ENCODE data around the gene FARP2.

DNA sequence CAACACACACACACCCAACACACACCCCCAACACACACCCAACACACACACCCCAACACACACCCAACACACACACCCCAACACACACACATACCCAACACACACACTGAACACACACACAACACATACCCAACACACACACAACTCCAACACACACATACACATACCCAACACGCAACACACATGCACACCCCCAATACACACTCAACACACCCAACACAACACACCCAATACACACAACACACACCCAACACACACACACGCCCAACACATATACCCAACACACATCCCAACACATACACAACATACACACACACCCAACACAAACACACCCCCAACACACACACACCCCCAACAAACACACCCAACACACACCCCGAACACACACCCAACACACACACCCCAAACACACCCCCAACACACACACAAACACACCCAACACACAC, 160.5 kb downstream of the FARP2 start:
- TF ChIP-seq, protein P1, sequence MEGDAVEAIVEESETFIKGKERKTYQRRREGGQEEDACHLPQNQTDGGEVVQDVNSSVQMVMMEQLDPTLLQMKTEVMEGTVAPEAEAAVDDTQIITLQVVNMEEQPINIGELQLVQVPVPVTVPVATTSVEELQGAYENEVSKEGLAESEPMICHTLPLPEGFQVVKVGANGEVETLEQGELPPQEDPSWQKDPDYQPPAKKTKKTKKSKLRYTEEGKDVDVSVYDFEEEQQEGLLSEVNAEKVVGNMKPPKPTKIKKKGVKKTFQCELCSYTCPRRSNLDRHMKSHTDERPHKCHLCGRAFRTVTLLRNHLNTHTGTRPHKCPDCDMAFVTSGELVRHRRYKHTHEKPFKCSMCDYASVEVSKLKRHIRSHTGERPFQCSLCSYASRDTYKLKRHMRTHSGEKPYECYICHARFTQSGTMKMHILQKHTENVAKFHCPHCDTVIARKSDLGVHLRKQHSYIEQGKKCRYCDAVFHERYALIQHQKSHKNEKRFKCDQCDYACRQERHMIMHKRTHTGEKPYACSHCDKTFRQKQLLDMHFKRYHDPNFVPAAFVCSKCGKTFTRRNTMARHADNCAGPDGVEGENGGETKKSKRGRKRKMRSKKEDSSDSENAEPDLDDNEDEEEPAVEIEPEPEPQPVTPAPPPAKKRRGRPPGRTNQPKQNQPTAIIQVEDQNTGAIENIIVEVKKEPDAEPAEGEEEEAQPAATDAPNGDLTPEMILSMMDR (IDR thresholded peaks at IDR 0.05) = no peak
- TF ChIP-seq POLR2A (IDR thresholded peaks at IDR 0.05) = no peak
